GM23248 (cell line): ENCODE results near the gene RPL6. TPM values are rescaled to one million over a fixed set of nuclear protein-coding genes. Genes with fewer than 3 reads are reported as not detected.

ENCODE experiments used
- DNase-seq: peaks from one replicate; pipeline ENCODE4 v3.0.0-alpha.2; 2015
- H2AFZ ChIP-seq: fragments of 200-600 bp; sonication (generic); 2 replicates; pipeline ENCODE4 v1.6.1; 2016; ENCODE audit warnings: antibody characterized with exemption
- H3F3A ChIP-seq: fragments of 200-600 bp; sonication (generic); 2 replicates; pipeline ENCODE4 v1.6.1; 2016; ENCODE audit warnings: mild to moderate bottlenecking, antibody characterized with exemption, mixed run types; ENCODE audit not compliant: insufficient read depth
- H3K27ac ChIP-seq: fragments of 200-600 bp; sonication (generic); 2 replicates; pipeline ENCODE4 v1.5.1; 2016; ENCODE audit warnings: mild to moderate bottlenecking
- H3K27me3 ChIP-seq: fragments of 200-600 bp; sonication (generic); replicated peaks from 2 replicates; pipeline ENCODE4 v1.6.1; 2016; ENCODE audit warnings: mild to moderate bottlenecking; ENCODE audit not compliant: insufficient read depth
- H3K36me3 ChIP-seq: fragments of 200-600 bp; sonication (generic); 2 replicates; pipeline ENCODE4 v1.6.1; 2016; ENCODE audit warnings: low read depth, mild to moderate bottlenecking
- H3K4me1 ChIP-seq: fragments of 200-600 bp; sonication (generic); 2 replicates; pipeline ENCODE4 v1.6.1; 2016; ENCODE audit warnings: mild to moderate bottlenecking; ENCODE audit not compliant: insufficient read depth
- H3K4me2 ChIP-seq: fragments of 200-600 bp; sonication (generic); one replicate; pipeline ENCODE4 v1.6.1; 2016; ENCODE audit warnings: mild to moderate bottlenecking; ENCODE audit not compliant: unreplicated experiment
- H3K4me3 ChIP-seq: fragments of 200-600 bp; sonication (generic); 2 replicates; pipeline ENCODE4 v1.5.1; 2016; ENCODE audit warnings: mild to moderate bottlenecking
- H3K79me2 ChIP-seq: fragments of 200-600 bp; sonication (generic); 2 replicates; pipeline ENCODE4 v1.6.1; 2016; ENCODE audit warnings: mild to moderate bottlenecking; ENCODE audit not compliant: insufficient read depth
- H3K9ac ChIP-seq: fragments of 200-600 bp; sonication (generic); 2 replicates; pipeline ENCODE4 v1.6.1; 2016; ENCODE audit warnings: mild to moderate bottlenecking
- H3K9me2 ChIP-seq: fragments of 200-600 bp; sonication (generic); 2 replicates; pipeline ENCODE4 v1.6.1; 2016; ENCODE audit warnings: mixed run types, mild to moderate bottlenecking, moderate library complexity; ENCODE audit not compliant: insufficient read depth
- H3K9me3 ChIP-seq: fragments of 200-600 bp; sonication (generic); one replicate; pipeline ENCODE4 v1.6.1; 2017; ENCODE audit warnings: low read depth
- H4K20me1 ChIP-seq: fragments of 200-600 bp; sonication (generic); 2 replicates; pipeline ENCODE4 v1.6.0; 2016; ENCODE audit not compliant: insufficient read depth
- EZH2 ChIP-seq: fragments of 200-600 bp; sonication (generic); IDR thresholded peaks from 2 replicates; pipeline ENCODE4 v1.6.1; 2018; ENCODE audit warnings: antibody characterized with exemption, mild to moderate bottlenecking; ENCODE audit not compliant: insufficient read depth, poor library complexity, severe bottlenecking
- EZH2phosphoT487 ChIP-seq: fragments of 200-600 bp; sonication (generic); IDR thresholded peaks from 2 replicates; pipeline ENCODE4 v1.6.1; 2018; ENCODE audit warnings: antibody characterized with exemption, moderate library complexity, mild to moderate bottlenecking, low read depth; ENCODE audit not compliant: insufficient read depth
- WGBS, 2 experiments: methylation state at CpG; one replicate each; pipeline ENCODE4 v1.1.6; 2015 to 2017; ENCODE audit warnings: low lambda C conversion rate in 2 of 2, low coverage in 1 of 2; ENCODE audit errors: missing lambda C conversion rate in 2 of 2; 5-methylcytosine and 5-hydroxymethylcytosine counted together
- in situ Hi-C: fragments of 300-500 bp; cut with MboI; formaldehyde crosslinking; loops from 2 replicates; pipeline ENCODE4 v1.15.0; 2020
- polyA plus RNA-seq: library from polyadenylated mRNA; unstranded; fragments of >200 nt; fragmentation: Nextera tagmentation; extraction: Ambion mirVana; gene quantifications from 2 replicates; pipeline ENCODE4 v1.2.1, GENCODE V29; 2016
- total RNA-seq: library from RNA; depleted of rRNA; stranded (reverse); fragments of >200 nt; shearing (Covaris generic); gene quantifications from 2 replicates; pipeline ENCODE4 v1.2.3, GENCODE V29; 2014

RPL6 gene
- total and polyA plus RNA-seq, 2 experiments from 2014 or later: 391 to 1,254 TPM

DNA sequence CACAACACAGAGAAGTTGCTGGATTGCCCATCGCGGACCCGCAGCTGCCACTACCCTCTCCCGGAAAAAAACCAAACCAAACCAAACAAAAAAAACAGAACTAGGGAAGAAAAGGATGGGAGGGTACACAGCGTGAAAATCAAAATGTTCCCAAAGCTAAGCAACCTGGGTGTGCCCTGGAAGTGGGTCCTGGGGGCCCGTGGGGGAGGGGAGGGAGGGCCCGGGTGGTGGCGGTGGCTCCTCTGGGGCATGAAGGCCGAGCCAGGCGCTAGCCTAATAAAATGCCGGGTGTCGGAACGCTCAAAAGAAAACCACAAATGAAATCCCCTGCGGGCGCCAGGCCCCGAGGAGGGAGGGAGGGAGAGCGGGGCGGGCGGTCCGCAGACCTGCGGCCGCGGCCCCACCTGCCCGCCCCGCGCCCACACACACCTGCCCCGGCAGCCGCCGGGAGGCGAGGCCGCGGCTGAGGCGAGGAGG is 28.0 kb downstream of the RPL6 start:
- peak; percentile 49 for DNase-seq
- Histone ChIP-seq H3K4me1 (0 out of 2 replicates have a peak, but pooled peaks cover 7% of the 10 kb centered on the region), H3K4me3 (peak overlapping the region; percentile 89), H2AFZ (peak overlapping the region; percentile 100), H3K79me2 (peaks cover 54% of the 10 kb centered on the region), H4K20me1 (no peaks in the 10 kb centered on the region), H3K27ac (peak overlapping the region; percentile 26; the same call in 1 of the 2 replicates), H3F3A (no peaks in the 10 kb centered on the region; the same call in 1 of the 2 replicates), H3K36me3 (no peaks in the 10 kb centered on the region), H3K27me3 (no peaks in the 10 kb centered on the region), H3K9me2 (no peaks in the 10 kb centered on the region), H3K9ac (peak overlapping the region; percentile 80), H3K9me3 (no peaks in the 10 kb centered on the region), H3K4me2 (peak overlapping the region; percentile 90)
- 0 to 2% methylated on average over 7 to 28 of the region's 33 CpGs for WGBS, 2 experiments
- no peak for TF ChIP-seq EZH2
- no peak for TF ChIP-seq EZH2phosphoT487
- in situ Hi-C loops: loop anchor here (10.0 to 25.0 kb wide), 2 partner anchors 167 to 444 kb away; no protein-coding TSS in a partner anchor

DNA sequence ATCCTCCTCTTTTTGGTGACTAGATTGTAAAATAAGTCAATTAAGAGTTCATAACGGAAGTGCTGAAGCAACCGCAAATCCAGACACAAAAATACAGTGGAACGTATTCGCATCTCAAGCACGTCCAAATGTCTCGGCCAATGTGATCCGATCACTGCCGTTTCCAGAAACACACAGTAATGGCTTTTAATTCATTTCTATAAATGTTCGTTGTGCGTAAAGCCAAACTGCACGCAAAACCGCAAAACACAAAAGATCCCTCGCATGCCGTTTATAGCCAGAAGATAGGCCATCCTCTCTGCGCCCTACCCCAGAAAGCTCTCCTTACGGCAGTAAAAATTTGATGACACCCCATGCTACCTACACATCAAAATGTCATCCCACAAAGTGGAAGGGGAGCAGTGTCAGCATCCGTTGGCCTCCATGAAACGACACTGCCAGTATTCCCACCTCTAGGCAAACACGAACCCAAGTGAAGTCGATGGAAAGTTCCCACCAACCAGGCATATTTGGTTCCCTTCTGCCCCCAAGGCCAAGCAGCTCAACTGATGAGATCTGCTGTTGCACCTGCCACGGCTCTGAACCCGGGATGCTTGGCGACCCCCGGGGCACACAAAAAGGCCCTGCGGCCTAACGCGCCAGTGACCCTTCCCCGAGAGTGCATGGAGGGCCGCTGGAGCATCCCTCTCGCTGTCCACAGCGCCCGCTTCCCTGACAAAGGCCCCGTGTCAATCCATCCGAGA is 28.6 kb downstream of the RPL6 start:
- H3K27ac ChIP-seq: peak overlapping the region; percentile 11; the same call in 1 of the 2 replicates
- peaks cover 60% of the 10 kb centered on the region for H3K79me2 ChIP-seq
- DNase-seq: peak; percentile 41
- no peaks in the 10 kb centered on the region for H3K9me3 ChIP-seq
- WGBS, 2 experiments: 23 to 26% methylated on average over 34 of the region's 34 CpGs
- no peaks in the 10 kb centered on the region for H3K36me3 ChIP-seq
- H2AFZ ChIP-seq: peak overlapping the region; percentile 100
- H3K4me2 ChIP-seq: peak overlapping the region; percentile 90
- H4K20me1 ChIP-seq: no peaks in the 10 kb centered on the region
- in situ Hi-C loops: loop anchor here (10.0 to 25.0 kb wide), 2 partner anchors 166 to 444 kb away; no protein-coding TSS in a partner anchor
- H3K9me2 ChIP-seq: no peaks in the 10 kb centered on the region
- TF ChIP-seq EZH2phosphoT487: no peak
- TF ChIP-seq EZH2: no peak
- 0 out of 2 replicates have a peak, but pooled peaks cover 7% of the 10 kb centered on the region for H3K4me1 ChIP-seq
- no peaks in the 10 kb centered on the region for H3K27me3 ChIP-seq
- H3K9ac ChIP-seq: peak overlapping the region; percentile 80
- H3K4me3 ChIP-seq: peak overlapping the region; percentile 89
- H3F3A ChIP-seq: no peaks in the 10 kb centered on the region; the same call in 1 of the 2 replicates

DNA sequence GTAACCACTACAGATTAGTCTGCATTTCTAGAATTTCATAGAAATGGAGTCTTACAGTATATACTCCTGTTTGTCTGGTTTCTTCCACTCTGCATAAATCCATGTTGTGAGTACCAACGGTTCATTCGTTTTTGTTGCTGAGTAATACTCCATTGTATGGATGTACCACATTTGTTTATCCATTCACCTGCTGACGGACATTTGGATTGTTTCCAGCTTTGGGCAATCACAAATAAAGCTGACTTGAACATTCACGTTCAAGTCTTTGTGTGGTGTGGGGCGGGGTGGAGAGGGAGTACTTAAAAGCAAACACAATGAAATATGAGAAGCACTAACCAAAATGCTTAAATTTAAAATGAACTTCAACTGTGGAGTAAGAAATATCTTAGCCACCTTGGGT is 34.3 kb downstream of the RPL6 start:
- H3F3A ChIP-seq: no peaks in the 10 kb centered on the region; the same call in 1 of the 2 replicates
- H3K27me3 ChIP-seq: no peaks in the 10 kb centered on the region

DNA sequence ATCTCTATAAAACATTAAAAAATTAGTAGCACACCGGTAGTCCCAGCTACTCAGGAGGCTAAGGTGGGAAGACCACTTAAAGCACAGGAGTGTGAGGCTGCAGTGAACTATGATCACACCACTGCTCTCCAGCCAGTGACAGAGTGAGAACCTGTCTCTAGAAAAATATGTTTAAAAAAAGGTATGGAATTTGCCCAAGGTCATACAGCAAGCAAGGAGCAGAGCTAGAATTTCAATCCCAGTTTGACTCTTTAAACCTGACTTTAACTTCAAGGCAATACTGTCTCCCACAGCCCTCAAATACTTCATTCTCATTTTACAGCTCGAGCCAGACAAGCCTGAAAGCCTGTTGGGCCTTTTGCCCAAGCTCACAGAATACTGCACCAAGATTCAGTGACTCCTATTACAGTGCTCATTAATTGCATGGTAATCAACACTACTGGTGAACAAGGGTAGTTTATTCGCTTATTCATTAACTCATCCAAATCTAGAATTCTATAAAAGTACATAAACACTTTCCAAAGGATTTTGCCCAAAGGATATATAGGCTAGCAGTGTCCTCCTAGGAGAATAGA is 35.2 kb downstream of the RPL6 start:
- in situ Hi-C loops: no loop called here
- Histone ChIP-seq H3K4me2 (no peak overlapping the region), H4K20me1 (no peaks in the 10 kb centered on the region), H2AFZ (no peak overlapping the region), H3K4me1 (peaks cover 8% of the 10 kb centered on the region; the same call in 1 of the 2 replicates), H3K27me3 (no peaks in the 10 kb centered on the region), H3K4me3 (no peak overlapping the region), H3K27ac (no peak overlapping the region), H3K9me2 (no peaks in the 10 kb centered on the region), H3K79me2 (peaks cover 100% of the 10 kb centered on the region), H3F3A (no peaks in the 10 kb centered on the region), H3K36me3 (no peaks in the 10 kb centered on the region), H3K9ac (no peak overlapping the region), H3K9me3 (no peaks in the 10 kb centered on the region)
- 94 to 96% methylated on average over 3 of the region's 3 CpGs for WGBS, 2 experiments
- TF ChIP-seq EZH2phosphoT487 (no peak), EZH2 (no peak)
- DNase-seq: no peak

More for the DNA sequence above, 34.3 kb downstream of the RPL6 start:
- 78 to 80% methylated on average over 5 of the region's 5 CpGs for WGBS, 2 experiments
- Histone ChIP-seq H3K36me3 (no peaks in the 10 kb centered on the region), H3K4me3 (no peak overlapping the region), H3K9me2 (no peaks in the 10 kb centered on the region), H3K9ac (no peak overlapping the region), H2AFZ (no peak overlapping the region), H3K4me1 (peaks cover 9% of the 10 kb centered on the region; the same call in 1 of the 2 replicates), H3K27ac (no peak overlapping the region), H3K9me3 (no peaks in the 10 kb centered on the region), H4K20me1 (no peaks in the 10 kb centered on the region), H3K4me2 (no peak overlapping the region), H3K79me2 (peaks cover 100% of the 10 kb centered on the region)
- in situ Hi-C loops: loop anchor here (25.0 kb wide), 1 partner anchor 438 kb away; no protein-coding TSS in a partner anchor
- no peak for DNase-seq
- TF ChIP-seq EZH2phosphoT487: no peak
- no peak for TF ChIP-seq EZH2
